Measurements from ENCODE around the gene IFT88.

DNA sequence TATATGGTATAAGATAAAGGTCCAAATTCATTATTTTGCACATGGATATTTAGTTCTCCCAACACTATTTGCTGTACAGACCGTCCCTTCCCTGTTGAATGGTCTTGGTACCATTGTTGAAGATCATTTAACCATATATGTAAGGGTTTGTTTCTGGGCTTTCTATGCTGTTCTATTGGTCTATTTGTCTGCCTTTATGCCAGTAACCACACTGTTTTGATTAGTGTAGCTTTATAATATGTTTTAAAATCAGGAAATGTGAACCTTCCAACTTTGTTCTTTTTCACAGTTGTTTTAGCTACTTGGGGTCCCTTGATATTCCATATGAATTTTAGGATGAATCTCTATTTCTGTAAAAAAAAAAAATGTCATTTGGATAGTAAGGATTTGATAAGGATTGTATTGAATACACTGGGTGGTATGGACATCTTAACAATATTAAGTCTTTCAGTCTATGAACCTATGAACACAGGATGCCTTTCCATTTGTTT, 16.9 kb downstream of the IFT88 start:
- TF ChIP-seq EZH2 (optimal IDR thresholded peaks at IDR 0.05; ENCODE audit: low read depth, low read length) (no peak), EZH2phosphoT487 (IDR thresholded peaks at IDR 0.05; ENCODE audit: low read length) (no peak)
- TF ChIP-seq, protein P1, sequence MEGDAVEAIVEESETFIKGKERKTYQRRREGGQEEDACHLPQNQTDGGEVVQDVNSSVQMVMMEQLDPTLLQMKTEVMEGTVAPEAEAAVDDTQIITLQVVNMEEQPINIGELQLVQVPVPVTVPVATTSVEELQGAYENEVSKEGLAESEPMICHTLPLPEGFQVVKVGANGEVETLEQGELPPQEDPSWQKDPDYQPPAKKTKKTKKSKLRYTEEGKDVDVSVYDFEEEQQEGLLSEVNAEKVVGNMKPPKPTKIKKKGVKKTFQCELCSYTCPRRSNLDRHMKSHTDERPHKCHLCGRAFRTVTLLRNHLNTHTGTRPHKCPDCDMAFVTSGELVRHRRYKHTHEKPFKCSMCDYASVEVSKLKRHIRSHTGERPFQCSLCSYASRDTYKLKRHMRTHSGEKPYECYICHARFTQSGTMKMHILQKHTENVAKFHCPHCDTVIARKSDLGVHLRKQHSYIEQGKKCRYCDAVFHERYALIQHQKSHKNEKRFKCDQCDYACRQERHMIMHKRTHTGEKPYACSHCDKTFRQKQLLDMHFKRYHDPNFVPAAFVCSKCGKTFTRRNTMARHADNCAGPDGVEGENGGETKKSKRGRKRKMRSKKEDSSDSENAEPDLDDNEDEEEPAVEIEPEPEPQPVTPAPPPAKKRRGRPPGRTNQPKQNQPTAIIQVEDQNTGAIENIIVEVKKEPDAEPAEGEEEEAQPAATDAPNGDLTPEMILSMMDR (IDR thresholded peaks at IDR 0.05; ENCODE audit: low read length), result no peak

Measured in MM.1S (cell line).